GM23338 (cell line): Measurements from ENCODE around the gene EPHA3.

Experiments used
- CTCF ChIP-seq, 2 experiments: fragments of 200-600 bp in 1 of 2; sonication (generic) in 1 of 2; conservative IDR thresholded peaks; 2 replicates each; pipeline versions ENCODE4 v1.5.1 to v1.6.1; 2016 to 2017; ENCODE audit warnings: antibody characterized with exemption in 2 of 2, low read depth in 2 of 2, mild to moderate bottlenecking in 2 of 2, moderate library complexity in 1 of 2
- EZH2 ChIP-seq: fragments of 200-600 bp; sonication (generic); IDR thresholded peaks from one replicate; pipeline ENCODE4 v1.8.0; 2017; ENCODE audit warnings: antibody characterized with exemption, mild to moderate bottlenecking, low read depth; ENCODE audit not compliant: unreplicated experiment
- POLR2AphosphoS5 ChIP-seq: IDR thresholded peaks from 2 replicates; pipeline ENCODE4 v1.6.1; 2016; ENCODE audit warnings: antibody characterized with exemption, low read depth
- TF ChIP-seq, protein P1 (sequence below): IDR thresholded peaks from one replicate; pipeline ENCODE4 v1.6.1; 2018; ENCODE audit warnings: antibody characterized with exemption; ENCODE audit not compliant: unreplicated experiment

DNA sequence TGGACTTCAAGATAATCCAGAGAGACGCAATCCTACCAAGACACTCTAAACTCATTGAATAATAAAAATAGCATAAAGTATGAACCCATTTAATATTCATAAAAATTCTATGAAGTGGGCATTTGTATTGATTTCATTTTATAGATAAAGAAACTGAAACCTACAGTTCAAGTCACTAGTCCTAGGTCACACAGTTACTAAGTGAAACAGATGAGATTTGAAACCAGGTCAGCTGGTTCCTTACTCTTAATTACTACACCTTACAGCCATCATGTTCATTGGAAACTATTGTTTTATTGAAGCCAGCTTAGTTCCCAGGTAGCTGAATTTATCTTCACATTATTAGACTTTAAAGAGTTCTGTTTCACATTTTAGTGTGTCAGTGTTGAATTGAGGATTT lies 158.7 kb downstream of the EPHA3 start:
- TF ChIP-seq, protein P1, sequence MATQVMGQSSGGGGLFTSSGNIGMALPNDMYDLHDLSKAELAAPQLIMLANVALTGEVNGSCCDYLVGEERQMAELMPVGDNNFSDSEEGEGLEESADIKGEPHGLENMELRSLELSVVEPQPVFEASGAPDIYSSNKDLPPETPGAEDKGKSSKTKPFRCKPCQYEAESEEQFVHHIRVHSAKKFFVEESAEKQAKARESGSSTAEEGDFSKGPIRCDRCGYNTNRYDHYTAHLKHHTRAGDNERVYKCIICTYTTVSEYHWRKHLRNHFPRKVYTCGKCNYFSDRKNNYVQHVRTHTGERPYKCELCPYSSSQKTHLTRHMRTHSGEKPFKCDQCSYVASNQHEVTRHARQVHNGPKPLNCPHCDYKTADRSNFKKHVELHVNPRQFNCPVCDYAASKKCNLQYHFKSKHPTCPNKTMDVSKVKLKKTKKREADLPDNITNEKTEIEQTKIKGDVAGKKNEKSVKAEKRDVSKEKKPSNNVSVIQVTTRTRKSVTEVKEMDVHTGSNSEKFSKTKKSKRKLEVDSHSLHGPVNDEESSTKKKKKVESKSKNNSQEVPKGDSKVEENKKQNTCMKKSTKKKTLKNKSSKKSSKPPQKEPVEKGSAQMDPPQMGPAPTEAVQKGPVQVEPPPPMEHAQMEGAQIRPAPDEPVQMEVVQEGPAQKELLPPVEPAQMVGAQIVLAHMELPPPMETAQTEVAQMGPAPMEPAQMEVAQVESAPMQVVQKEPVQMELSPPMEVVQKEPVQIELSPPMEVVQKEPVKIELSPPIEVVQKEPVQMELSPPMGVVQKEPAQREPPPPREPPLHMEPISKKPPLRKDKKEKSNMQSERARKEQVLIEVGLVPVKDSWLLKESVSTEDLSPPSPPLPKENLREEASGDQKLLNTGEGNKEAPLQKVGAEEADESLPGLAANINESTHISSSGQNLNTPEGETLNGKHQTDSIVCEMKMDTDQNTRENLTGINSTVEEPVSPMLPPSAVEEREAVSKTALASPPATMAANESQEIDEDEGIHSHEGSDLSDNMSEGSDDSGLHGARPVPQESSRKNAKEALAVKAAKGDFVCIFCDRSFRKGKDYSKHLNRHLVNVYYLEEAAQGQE, result no peak
- TF ChIP-seq CTCF (conservative IDR thresholded peaks at IDR 0.05; ENCODE audit: low read depth in 2 of 2) (no peak), POLR2AphosphoS5 (no peak), EZH2 (no peak)
